ENCODE data around the gene INPPL1.

INPPL1 gene

GRCh38 chr11:72231396-72232259, 7.1 kb downstream of the INPPL1 start:
- in situ Hi-C loops (cut with MboI; ENCODE audit: low sequenced_read_pairs): no loop called here

GRCh38 chr11:72232260-72233055, 7.9 kb downstream of the INPPL1 start:
- in situ Hi-C loops (cut with MboI; ENCODE audit: low sequenced_read_pairs): no loop called here

DNA sequence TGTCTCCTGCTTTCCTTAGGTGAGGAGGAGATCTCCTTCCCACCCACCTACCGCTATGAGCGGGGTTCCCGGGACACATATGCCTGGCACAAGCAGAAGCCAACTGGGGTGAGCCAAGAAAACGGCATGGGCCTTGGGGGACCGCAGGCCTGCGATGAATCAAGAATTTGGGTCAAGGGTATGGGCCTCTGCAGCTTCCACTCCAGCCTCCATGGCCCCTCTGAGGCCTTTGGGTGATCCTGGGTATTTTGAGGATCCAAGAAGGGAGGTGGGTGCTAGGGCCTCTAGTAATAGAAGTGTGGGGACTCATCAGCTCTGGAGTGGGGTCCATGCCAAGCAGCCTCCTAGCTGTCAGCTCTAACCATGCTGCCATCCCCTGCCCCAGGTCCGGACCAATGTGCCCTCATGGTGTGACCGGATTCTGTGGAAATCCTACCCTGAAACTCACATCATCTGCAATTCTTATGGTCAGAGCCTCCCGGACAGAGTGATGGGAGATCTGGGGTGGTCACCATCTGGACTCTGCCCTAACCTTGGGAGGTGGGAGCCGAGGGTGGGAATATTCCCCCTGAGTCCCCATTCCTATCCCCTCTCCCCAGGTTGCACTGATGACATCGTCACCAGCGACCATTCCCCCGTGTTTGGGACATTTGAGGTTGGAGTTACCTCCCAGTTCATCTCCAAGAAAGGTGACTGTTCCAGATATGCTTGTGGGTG, 8.6 kb downstream of the INPPL1 start:
- in situ Hi-C loops (cut with MboI; ENCODE audit: low sequenced_read_pairs): no loop called here

DNA sequence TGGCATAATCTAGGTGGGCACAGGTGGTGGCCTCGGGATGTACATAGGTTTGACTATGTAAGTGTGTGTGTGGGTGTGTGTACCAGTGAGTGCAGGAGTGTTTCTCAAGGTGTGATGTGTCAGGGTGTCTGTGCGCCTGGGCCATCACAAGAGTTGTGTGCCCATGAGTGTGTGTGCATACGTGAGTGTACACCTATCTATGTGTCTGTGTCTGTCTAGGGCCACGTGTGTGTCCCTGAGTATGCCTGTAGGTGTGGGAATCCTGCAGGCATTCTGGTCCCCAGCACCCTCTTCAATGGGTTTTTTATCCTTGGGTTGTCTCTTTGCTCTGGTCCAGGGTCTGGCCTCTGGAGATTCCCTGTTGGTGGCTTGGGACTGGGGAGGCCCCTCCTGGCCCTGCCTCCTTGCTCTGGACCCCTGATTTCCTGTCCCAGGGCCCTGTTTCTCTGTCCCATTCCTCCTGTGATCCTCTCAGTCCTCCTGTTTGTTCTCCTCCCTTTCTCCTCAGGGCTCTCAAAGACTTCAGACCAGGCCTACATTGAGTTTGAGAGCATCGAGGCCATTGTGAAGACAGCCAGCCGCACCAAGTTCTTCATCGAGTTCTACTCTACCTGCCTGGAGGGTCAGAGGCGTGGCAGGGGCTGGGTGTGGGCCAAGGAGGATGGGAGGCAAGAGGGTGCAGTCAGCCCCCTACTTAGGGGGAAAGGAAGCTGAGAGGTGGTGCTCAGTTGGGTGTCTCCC, 9.4 kb downstream of the INPPL1 start:
- in situ Hi-C loops (cut with MboI; ENCODE audit: low sequenced_read_pairs): no loop called here

DNA sequence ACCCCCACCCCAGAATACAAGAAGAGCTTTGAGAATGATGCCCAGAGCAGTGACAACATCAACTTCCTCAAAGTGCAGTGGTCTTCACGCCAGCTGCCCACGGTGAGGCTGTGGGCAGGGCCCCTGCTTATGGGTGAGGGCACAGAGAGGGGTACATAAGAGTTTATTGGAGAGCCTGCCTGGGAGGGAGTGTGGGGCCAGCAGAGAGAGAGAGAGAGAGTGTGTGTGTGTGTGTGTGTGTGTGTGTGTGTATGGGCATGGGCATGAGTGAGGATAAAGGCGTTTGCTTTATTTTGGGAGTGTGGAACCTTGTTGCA, 9.9 kb downstream of the INPPL1 start:
- in situ Hi-C loops (cut with MboI; ENCODE audit: low sequenced_read_pairs): no loop called here

GRCh38 chr11:72234920-72235319, 10.4 kb downstream of the INPPL1 start:
- in situ Hi-C loops (cut with MboI; ENCODE audit: low sequenced_read_pairs): no loop called here

GRCh38 chr11:72235351-72236057, 10.9 kb downstream of the INPPL1 start:
- in situ Hi-C loops (cut with MboI; ENCODE audit: low sequenced_read_pairs): no loop called here

DNA sequence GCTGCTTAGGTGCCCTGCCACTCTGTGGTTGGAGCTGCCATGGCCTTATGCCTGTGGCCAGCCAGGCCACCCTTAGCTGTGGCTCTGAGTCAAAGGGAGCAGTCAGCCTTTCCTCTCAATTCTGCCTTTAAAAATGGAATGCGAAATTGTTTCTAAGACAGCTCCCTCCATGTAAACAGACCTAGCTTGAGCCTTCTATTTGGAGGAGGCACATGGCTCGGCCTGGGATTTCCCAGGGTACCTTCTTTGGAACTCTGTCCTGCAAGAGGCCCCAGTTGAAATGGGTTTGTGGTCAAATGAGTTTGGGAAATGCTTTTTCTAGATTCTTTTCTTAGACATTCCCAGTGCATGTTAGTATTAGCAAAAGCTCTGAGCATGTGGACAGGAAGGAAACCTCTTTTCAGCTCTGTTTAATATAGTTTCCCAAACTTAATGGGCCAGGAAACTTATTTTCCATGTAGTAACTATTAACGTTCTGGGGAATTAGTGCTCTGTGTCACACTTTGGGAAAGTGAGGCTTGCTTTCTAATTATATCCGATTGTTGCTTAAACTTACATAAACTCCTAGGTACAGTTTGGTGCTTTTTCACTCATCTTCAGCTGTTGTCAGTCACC, 11.6 kb downstream of the INPPL1 start:
- in situ Hi-C loops (cut with MboI; ENCODE audit: low sequenced_read_pairs): no loop called here

DNA sequence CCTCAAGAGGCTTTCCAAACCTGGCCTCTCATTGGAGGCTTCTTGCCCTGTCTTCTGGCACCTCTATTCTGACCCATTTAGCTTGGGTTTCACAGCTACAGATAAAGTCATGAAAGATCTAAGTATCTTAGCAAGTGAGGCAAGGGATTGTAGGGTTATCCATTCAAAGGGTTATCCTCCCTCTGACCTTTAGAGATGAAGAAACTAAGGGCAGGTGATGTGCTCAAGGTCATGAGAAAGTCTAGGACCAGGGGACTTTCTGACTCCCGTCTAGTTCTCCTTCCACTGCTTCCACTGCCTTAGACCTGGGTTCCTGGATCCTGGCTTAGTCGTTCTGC, 12.2 kb downstream of the INPPL1 start:
- in situ Hi-C loops (cut with MboI; ENCODE audit: low sequenced_read_pairs): no loop called here

DNA sequence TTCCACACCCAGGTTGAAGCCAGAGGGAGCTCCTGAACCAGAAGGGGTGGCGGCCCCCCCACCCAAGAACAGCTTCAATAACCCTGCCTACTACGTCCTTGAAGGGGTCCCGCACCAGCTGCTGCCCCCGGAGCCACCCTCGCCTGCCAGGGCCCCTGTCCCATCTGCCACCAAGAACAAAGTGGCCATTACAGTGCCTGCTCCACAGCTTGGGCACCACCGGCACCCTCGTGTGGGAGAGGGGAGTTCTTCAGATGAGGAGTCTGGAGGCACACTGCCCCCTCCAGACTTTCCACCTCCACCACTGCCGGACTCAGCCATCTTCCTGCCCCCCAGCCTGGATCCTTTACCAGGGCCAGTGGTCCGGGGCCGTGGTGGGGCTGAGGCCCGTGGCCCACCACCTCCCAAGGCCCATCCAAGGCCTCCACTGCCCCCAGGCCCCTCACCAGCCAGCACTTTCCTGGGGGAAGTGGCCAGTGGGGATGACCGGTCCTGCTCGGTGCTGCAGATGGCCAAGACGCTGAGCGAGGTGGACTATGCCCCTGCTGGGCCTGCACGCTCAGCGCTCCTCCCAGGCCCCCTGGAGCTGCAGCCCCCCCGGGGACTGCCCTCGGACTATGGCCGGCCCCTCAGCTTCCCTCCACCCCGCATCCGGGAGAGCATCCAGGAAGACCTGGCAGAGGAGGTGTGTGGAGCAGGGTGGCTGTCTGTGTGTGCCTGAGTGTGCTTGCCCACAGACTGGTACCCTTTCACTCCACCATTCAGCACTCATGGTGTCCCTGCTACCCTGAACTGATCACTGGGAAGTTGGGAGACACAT, 12.8 kb downstream of the INPPL1 start:
- in situ Hi-C loops (cut with MboI; ENCODE audit: low sequenced_read_pairs): no loop called here

DNA sequence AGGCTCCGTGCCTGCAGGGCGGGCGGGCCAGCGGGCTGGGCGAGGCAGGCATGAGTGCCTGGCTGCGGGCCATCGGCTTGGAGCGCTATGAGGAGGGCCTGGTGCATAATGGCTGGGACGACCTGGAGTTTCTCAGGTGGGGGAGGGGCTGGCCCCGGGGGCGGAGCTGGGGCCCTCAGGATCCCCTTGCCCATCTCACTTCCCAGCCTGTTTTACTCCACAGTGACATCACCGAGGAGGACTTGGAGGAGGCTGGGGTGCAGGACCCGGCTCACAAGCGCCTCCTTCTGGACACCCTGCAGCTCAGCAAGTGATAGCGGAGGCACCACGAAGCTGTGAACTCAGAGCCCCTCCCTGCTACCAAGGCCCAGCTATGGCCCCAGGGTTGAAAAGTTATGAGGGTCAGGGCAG, 13.5 kb downstream of the INPPL1 start:
- in situ Hi-C loops (cut with MboI; ENCODE audit: low sequenced_read_pairs): no loop called here

DNA sequence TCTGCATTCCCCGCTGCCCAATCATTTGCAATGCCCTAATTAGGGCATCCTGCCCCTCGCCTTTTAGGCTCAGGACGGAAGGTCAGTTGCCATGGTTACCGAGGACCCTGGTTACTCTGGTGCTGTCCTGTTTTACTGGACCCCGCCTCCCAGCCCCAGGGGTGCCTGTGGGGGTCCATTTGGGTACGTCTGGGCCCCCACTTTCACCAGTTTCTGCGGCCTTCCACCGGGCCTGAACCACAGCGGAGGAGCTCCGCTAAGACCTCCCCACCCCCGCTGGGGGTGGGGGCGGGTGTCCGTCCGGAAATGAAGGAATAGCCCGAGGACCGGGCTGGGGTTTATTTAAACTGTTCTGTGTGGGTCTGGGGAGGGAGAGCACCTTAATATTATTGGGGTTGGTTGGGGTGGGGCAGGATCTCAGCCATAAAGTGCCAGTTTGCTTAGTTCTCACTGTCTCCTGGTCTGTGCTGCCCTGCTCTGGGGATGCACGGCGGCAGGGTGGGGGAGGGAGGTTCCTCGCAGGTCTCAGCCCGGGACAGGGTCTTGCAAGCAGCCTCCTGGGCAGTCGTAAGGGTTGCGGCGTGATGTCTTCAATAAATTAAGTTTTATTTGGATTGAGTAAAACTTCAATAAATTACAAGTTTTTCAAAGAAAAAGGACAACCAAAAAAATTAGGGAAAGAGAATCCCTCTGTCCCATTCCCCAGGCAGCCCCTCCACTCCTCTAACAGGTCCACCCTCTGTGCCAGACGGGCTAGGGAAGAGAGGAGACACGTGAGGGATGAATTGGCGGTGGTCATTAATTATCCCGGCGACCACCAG, 14.1 kb downstream of the INPPL1 start:
- in situ Hi-C loops (cut with MboI; ENCODE audit: low sequenced_read_pairs): no loop called here

- in situ Hi-C loops (cut with MboI; ENCODE audit: low sequenced_read_pairs): no loop called here
Observed at GRCh38 chr11:72239313-72239848, 14.8 kb downstream of the INPPL1 start.

DNA sequence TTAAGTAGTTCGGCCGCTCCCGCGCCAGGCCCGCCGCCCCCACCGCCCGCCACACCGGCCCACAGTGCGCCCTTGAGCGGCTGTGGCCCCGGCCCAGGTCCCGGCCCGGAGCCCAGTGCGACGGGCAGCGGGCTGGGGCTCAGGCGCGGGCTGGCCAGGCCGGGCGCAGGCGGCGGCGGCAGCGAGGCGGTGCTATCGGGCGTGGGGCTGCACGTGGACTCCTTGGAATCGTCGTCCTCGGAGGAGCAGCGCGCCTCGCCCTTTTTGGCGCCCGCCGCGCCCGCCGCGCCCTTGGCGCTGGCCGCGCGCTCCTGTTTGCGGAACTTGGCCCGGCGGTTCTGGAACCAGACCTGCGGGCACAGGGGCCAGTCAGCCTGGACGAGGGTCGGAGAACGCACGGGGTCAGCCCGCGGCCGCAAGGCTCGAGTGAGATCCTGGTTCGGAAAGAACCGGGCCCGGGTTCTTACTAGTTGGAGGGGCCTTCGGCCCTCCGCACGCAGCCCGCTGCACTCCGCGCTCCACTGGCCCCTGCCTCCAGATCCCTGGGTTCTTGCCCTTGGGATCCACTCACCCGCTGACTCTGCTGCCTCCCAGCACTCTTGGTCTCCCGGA, 15.4 kb downstream of the INPPL1 start:
- in situ Hi-C loops (cut with MboI; ENCODE audit: low sequenced_read_pairs): no loop called here

DNA sequence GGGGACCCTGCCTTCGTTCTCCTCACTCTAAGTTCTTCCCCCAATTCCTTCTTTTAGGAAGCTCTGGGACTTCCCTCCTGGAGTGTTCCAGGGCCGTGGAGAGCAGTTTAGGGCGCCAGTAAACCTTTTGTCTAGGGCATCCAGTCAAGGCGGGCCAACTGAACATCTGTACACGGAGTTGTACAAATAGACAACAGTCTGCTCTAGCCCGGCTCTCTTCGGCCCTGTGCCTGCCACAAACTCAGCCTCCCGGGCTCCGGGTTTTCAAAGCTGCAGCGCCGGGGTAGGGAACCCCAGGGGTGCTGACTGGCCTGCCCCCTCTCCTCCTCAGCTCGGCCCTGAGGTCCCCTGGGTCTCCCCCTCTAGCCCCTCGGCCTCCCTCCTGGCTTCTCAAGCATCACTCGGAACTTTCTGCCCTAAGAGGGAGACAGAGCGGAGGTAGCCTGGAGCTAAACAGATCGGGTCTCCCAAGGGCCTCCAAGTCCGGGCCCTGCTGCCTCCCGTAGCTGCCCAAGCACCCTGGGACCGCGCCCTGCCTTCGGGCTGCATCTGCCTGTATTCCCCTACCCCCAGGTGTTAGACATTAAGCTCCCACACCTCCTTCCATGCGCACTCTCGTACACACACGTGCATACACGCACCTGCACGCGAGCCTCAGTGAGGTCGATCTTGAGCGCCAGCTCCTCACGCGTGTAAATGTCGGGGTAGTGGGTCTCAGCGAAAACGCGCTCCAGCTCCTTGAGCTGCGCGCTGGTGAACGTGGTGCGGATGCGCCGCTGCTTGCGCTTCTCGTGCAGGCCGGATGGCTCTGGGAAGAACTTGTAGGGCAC, 16.1 kb downstream of the INPPL1 start:
- in situ Hi-C loops (cut with MboI; ENCODE audit: low sequenced_read_pairs): no loop called here

GRCh38 chr11:72241291-72241781, 16.8 kb downstream of the INPPL1 start:
- in situ Hi-C loops (cut with MboI; ENCODE audit: low sequenced_read_pairs): no loop called here

DNA sequence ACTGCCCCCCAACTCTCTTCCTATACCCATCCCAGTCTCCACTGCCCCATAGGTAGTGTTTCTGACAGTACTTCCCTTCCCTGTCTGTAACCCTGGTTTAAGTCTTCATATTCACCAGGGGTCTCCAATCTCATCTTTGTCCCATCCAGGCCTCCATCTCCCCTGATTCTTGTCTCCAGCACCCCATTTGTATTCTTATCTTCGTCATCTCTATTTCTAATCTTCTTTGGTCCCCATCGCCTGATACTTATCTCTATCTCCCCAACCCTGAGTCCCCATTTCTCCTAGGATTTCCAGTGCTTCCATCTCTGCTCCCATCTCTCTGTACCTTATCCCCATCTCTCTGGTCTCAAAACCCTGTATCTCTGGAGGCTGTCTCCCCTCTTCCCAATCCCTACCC, 17.6 kb downstream of the INPPL1 start:
- in situ Hi-C loops (cut with MboI; ENCODE audit: low sequenced_read_pairs): no loop called here

Data from hTERT RPE-1 (cell line).